Osteoblast (primary cell): ENCODE data around the gene NR0B1. TPM values are rescaled to one million over a fixed set of nuclear protein-coding genes. Genes with fewer than 3 reads are reported as not detected.

ENCODE experiments used
- DNase-seq: peaks from one replicate; pipeline ENCODE4 v3.0.0; 2011; ENCODE audit warnings: low spot score, mixed read lengths; ENCODE audit not compliant: insufficient read length; ENCODE audit errors: missing footprints
- H2AFZ ChIP-seq: 2 replicates; pipeline ENCODE4 v1.6.0; 2011; ENCODE audit warnings: mild to moderate bottlenecking, low read length
- H3K27ac ChIP-seq: 2 replicates; pipeline ENCODE4 v1.5.1; 2011; ENCODE audit warnings: mild to moderate bottlenecking, low read depth, low read length, moderate library complexity
- H3K27me3 ChIP-seq: 2 replicates; pipeline ENCODE4 v1.6.0; 2012; ENCODE audit warnings: mild to moderate bottlenecking, control low read depth, inconsistent platforms, low read length, moderate library complexity; ENCODE audit not compliant: insufficient read depth
- H3K36me3 ChIP-seq: 2 replicates; pipeline ENCODE4 v1.5.1; 2011; ENCODE audit warnings: mild to moderate bottlenecking, low read length, control low read depth, moderate library complexity; ENCODE audit not compliant: insufficient read depth
- H3K4me1 ChIP-seq: 2 replicates; pipeline ENCODE4 v1.5.1; 2011; ENCODE audit warnings: mild to moderate bottlenecking, low read length, control low read depth, moderate library complexity; ENCODE audit not compliant: insufficient read depth
- H3K4me2 ChIP-seq: 2 replicates; pipeline ENCODE4 v1.6.0; 2011; ENCODE audit warnings: mild to moderate bottlenecking, low read length; ENCODE audit not compliant: insufficient read depth
- H3K4me3 ChIP-seq: fragments of 200-600 bp; sonication (generic); 3 replicates; pipeline ENCODE4 v1.5.1; 2012; ENCODE audit warnings: mild to moderate bottlenecking, low read length, inconsistent platforms; ENCODE audit not compliant: insufficient read depth
- H3K79me2 ChIP-seq: 2 replicates; pipeline ENCODE4 v1.6.0; 2012; ENCODE audit warnings: mild to moderate bottlenecking, low read length, control low read depth, inconsistent platforms; ENCODE audit not compliant: insufficient read depth
- H3K9me3 ChIP-seq: 2 replicates; pipeline ENCODE4 v1.5.1; 2011; ENCODE audit warnings: low read depth, low read length, control low read depth
- H4K20me1 ChIP-seq: 2 replicates; pipeline ENCODE4 v1.6.0; 2012; ENCODE audit warnings: mild to moderate bottlenecking, low read length, control low read depth; ENCODE audit not compliant: insufficient read depth
- CTCF ChIP-seq: IDR thresholded peaks from 2 replicates; pipeline ENCODE4 v1.5.1; 2011; ENCODE audit warnings: mild to moderate bottlenecking, low read depth, low read length, moderate library complexity; ENCODE audit errors: extremely low read depth
- total RNA-seq: library from RNA; depleted of rRNA; stranded (reverse); fragments of >200 nt; gene quantifications from 2 replicates; pipeline ENCODE4 v1.2.3, GENCODE V29; 2012

NR0B1 gene
- total RNA-seq, 1 donor: not detected

- Histone ChIP-seq H3K9me3 (no peaks in the 10 kb centered on the region), H3K4me3 (no peak overlapping the region), H4K20me1 (no peaks in the 10 kb centered on the region), H3K27ac (peak overlapping the region; percentile 90), H3K36me3 (no peaks in the 10 kb centered on the region), H3K79me2 (no peaks in the 10 kb centered on the region), H3K27me3 (no peaks in the 10 kb centered on the region), H3K4me2 (peak overlapping the region; percentile 34), H3K4me1 (peaks cover 15% of the 10 kb centered on the region), H2AFZ (peak overlapping the region; percentile 67)
- no peak for DNase-seq
- TF ChIP-seq CTCF: no peak
Measured at GRCh38 chrX:30283456-30284200, 25.6 kb downstream of the NR0B1 start.

- Histone ChIP-seq H3K4me1 (peaks cover 15% of the 10 kb centered on the region), H3K4me2 (no peak overlapping the region), H3K9me3 (no peaks in the 10 kb centered on the region), H3K79me2 (no peaks in the 10 kb centered on the region), H4K20me1 (no peaks in the 10 kb centered on the region), H3K4me3 (no peak overlapping the region), H3K36me3 (no peaks in the 10 kb centered on the region), H2AFZ (no peak overlapping the region), H3K27me3 (no peaks in the 10 kb centered on the region), H3K27ac (peak overlapping the region; percentile 90)
- no peak for DNase-seq
- no peak for TF ChIP-seq CTCF
Measured at GRCh38 chrX:30282527-30282926, 26.7 kb downstream of the NR0B1 start.

GRCh38 chrX:30280428-30280827 is 28.8 kb downstream of the NR0B1 start:
- no peaks in the 10 kb centered on the region for H3K79me2 ChIP-seq
- H3K27ac ChIP-seq: no peak overlapping the region
- no peak overlapping the region for H3K4me3 ChIP-seq
- no peaks in the 10 kb centered on the region for H3K27me3 ChIP-seq
- H3K9me3 ChIP-seq: no peaks in the 10 kb centered on the region
- no peak for TF ChIP-seq CTCF
- peaks cover 15% of the 10 kb centered on the region for H3K4me1 ChIP-seq
- H3K36me3 ChIP-seq: no peaks in the 10 kb centered on the region
- no peak for DNase-seq
- H2AFZ ChIP-seq: no peak overlapping the region
- no peaks in the 10 kb centered on the region for H4K20me1 ChIP-seq
- no peak overlapping the region for H3K4me2 ChIP-seq

GRCh38 chrX:30278365-30278764 is 30.8 kb downstream of the NR0B1 start:
- no peak overlapping the region for H3K4me2 ChIP-seq
- no peak for DNase-seq
- no peaks in the 10 kb centered on the region for H3K9me3 ChIP-seq
- no peak overlapping the region for H3K27ac ChIP-seq
- TF ChIP-seq CTCF: no peak
- no peaks in the 10 kb centered on the region for H3K79me2 ChIP-seq
- no peaks in the 10 kb centered on the region for H4K20me1 ChIP-seq
- no peaks in the 10 kb centered on the region for H3K27me3 ChIP-seq
- H2AFZ ChIP-seq: no peak overlapping the region
- H3K36me3 ChIP-seq: no peaks in the 10 kb centered on the region
- no peak overlapping the region for H3K4me3 ChIP-seq
- peaks cover 8% of the 10 kb centered on the region for H3K4me1 ChIP-seq
